B cell (primary cell): ENCODE measurements around the gene CIZ1. TPM values are rescaled to one million over a fixed set of nuclear protein-coding genes. Genes with fewer than 3 reads are reported as not detected.

Experiments used
- ATAC-seq: fragments of 200-7000 bp; cut with Tn5 transposase; one replicate; pipeline ENCODE4 v1.10.0; 2021; ENCODE audit warnings: low read depth, mild to moderate bottlenecking, moderate number of reproducible peaks, moderate library complexity
- CTCF ChIA-PET: fragments of 350-600 bp; sonication (Branson Sonifier 250); formaldehyde crosslinking; loops from one replicate; lab custom pipeline; 2021; ENCODE audit warnings: antibody characterized with exemption, inconsistent platforms; lab: Charles Lee
- POLR2A ChIA-PET: fragments of 350-600 bp; sonication (Branson Sonifier 250); formaldehyde crosslinking; loops from one replicate; lab custom pipeline; 2021; ENCODE audit warnings: antibody characterized with exemption; lab: Charles Lee
- DNase-seq: peaks from one replicate; pipeline ENCODE4 v3.0.0; 2013
- H2AFZ ChIP-seq: 2 replicates; pipeline ENCODE4 v1.6.1; 2012; ENCODE audit warnings: mild to moderate bottlenecking, low read depth, low read length; ENCODE audit not compliant: insufficient read depth, poor library complexity, severe bottlenecking
- H3K27ac ChIP-seq, 2 donors: 1 replicate in 1 of 2; 2 replicates in 1 of 2; pipeline ENCODE4 v1.5.1; 2012 to 2013; ENCODE audit warnings: low read length in 2 of 2, mild to moderate bottlenecking in 2 of 2, moderate library complexity in 1 of 2
- H3K27me3 ChIP-seq, 4 experiments: fragments of 200-600 bp in 1 of 4; sonication (generic) in 1 of 4; replicated peaks in 1 of 4; 1 replicate in 2 of 4; 2 replicates in 2 of 4; pipeline versions ENCODE4 v1.6.1 to v1.7.0; 2013 to 2016; ENCODE audit warnings: low read length in 3 of 4, mild to moderate bottlenecking in 2 of 4, mixed read lengths in 1 of 4, moderate library complexity in 1 of 4; ENCODE audit not compliant: insufficient read depth in 4 of 4, control insufficient read depth in 3 of 4; ENCODE audit errors: control extremely low read depth in 1 of 4
- H3K36me3 ChIP-seq, 2 experiments: replicated peaks in 1 of 2; 1 replicate in 1 of 2; 2 replicates in 1 of 2; pipeline versions ENCODE4 v1.6.1 to v1.7.1; 2013; ENCODE audit warnings: low read length in 1 of 2; ENCODE audit not compliant: insufficient read depth in 2 of 2, control insufficient read depth in 1 of 2; ENCODE audit errors: control extremely low read depth in 1 of 2, extremely low read depth in 1 of 2
- H3K4me1 ChIP-seq, 2 donors: fragments of 200-600 bp in 1 of 2; sonication (generic) in 1 of 2; 1 replicate in 1 of 2; 2 replicates in 1 of 2; pipeline versions ENCODE4 v1.5.1 to v1.6.1; 2013 to 2017; ENCODE audit warnings: low read length in 2 of 2; ENCODE audit not compliant: control insufficient read depth in 2 of 2, insufficient read depth in 2 of 2
- H3K4me2 ChIP-seq: replicated peaks from 2 replicates; pipeline ENCODE3; 2012; ENCODE audit warnings: mild to moderate bottlenecking, low read depth, low read length; ENCODE audit not compliant: poor library complexity, severe bottlenecking
- H3K4me3 ChIP-seq, 5 experiments: fragments of 200-600 bp in 1 of 5; sonication (generic) in 1 of 5; 1 replicate in 3 of 5; 2 replicates in 2 of 5; pipeline versions ENCODE4 v1.5.1 to v1.7.0; 2011 to 2016; ENCODE audit warnings: low read length in 4 of 5, mild to moderate bottlenecking in 4 of 5, low read depth in 2 of 5, control low read depth in 1 of 5, moderate library complexity in 1 of 5; ENCODE audit not compliant: insufficient read depth in 1 of 5; ENCODE audit errors: control extremely low read depth in 1 of 5, extremely low read depth in 1 of 5
- H3K79me2 ChIP-seq: fragments of 200-600 bp; sonication (generic); one replicate; pipeline ENCODE4 v1.6.0; 2016; ENCODE audit warnings: low read length; ENCODE audit not compliant: control insufficient read depth, insufficient read depth
- H3K9ac ChIP-seq: fragments of 200-600 bp; sonication (generic); 2 replicates; pipeline ENCODE4 v1.6.1; 2017; ENCODE audit warnings: mild to moderate bottlenecking, low read length, moderate library complexity
- H3K9me3 ChIP-seq, 3 donors: one replicate each; pipeline versions ENCODE4 v1.6.1 to v1.7.1; 2013; ENCODE audit warnings: low read length in 2 of 3; ENCODE audit not compliant: control insufficient read depth in 2 of 3, insufficient read depth in 1 of 3; ENCODE audit errors: control extremely low read depth in 1 of 3
- H4K20me1 ChIP-seq: 2 replicates; pipeline ENCODE4 v1.6.0; 2012; ENCODE audit warnings: mild to moderate bottlenecking, low read length; ENCODE audit not compliant: insufficient read depth, control insufficient read depth, poor library complexity, severe bottlenecking
- H3K27ac Mint-ChIP-seq: one replicate; pipeline ENCODE4 v1.8.0; 2021; ENCODE audit warnings: mixed read lengths
- H3K27me3 Mint-ChIP-seq: one replicate; pipeline ENCODE4 v1.8.0; 2021; ENCODE audit warnings: mixed read lengths
- H3K4me1 Mint-ChIP-seq: one replicate; pipeline ENCODE4 v1.8.0; 2021; ENCODE audit warnings: mixed read lengths
- H3K4me3 Mint-ChIP-seq: one replicate; pipeline ENCODE4 v1.8.0; 2021; ENCODE audit warnings: mixed read lengths
- H3K9me3 Mint-ChIP-seq: one replicate; pipeline ENCODE4 v1.8.0; 2022; ENCODE audit warnings: mixed read lengths; ENCODE audit not compliant: insufficient read depth
- EZH2 ChIP-seq: IDR thresholded peaks from 2 replicates; pipeline ENCODE4 v1.6.1; 2012; ENCODE audit warnings: borderline replicate concordance, low read depth, mild to moderate bottlenecking, moderate library complexity, low read length; ENCODE audit not compliant: insufficient read depth, poor library complexity, severe bottlenecking
- WGBS: methylation state at CpG from one replicate; pipeline ENCODE4 v1.1.5; 2013; ENCODE audit warnings: missing lambda C conversion rate; ENCODE audit not compliant: insufficient coverage; 5-methylcytosine and 5-hydroxymethylcytosine counted together
- intact Hi-C: fragments of 100-400 bp; cut with micrococcal nuclease; formaldehyde crosslinking; loops from one replicate; pipeline ENCODE4 v1.10.0; 2022
- polyA plus RNA-seq: library from polyadenylated mRNA; depleted of rRNA; stranded (reverse); fragments of >200 nt; gene quantifications from 2 replicates; pipeline ENCODE4 v1.2.3, GENCODE V29; 2012
- total RNA-seq, 2 donors: library from RNA; stranded (reverse); fragments of 120-200 nt in 1 of 2; gene quantifications; 1 replicate in 1 of 2; 2 replicates in 1 of 2; pipeline versions ENCODE4 v1.2.3 to v1.2.4, GENCODE V29; 2013 to 2022
- TF ChIP-seq, protein P1 (sequence below): fragments of 200-600 bp; IDR thresholded peaks from one replicate; pipeline ENCODE4 v1.8.0; 2022; ENCODE audit warnings: antibody characterized with exemption, mild to moderate bottlenecking

CIZ1 gene
- total and polyA plus RNA-seq, 2 donors (not counting 1 experiment from before 2014, with no cell fraction given): 79.9 to 160 TPM

DNA sequence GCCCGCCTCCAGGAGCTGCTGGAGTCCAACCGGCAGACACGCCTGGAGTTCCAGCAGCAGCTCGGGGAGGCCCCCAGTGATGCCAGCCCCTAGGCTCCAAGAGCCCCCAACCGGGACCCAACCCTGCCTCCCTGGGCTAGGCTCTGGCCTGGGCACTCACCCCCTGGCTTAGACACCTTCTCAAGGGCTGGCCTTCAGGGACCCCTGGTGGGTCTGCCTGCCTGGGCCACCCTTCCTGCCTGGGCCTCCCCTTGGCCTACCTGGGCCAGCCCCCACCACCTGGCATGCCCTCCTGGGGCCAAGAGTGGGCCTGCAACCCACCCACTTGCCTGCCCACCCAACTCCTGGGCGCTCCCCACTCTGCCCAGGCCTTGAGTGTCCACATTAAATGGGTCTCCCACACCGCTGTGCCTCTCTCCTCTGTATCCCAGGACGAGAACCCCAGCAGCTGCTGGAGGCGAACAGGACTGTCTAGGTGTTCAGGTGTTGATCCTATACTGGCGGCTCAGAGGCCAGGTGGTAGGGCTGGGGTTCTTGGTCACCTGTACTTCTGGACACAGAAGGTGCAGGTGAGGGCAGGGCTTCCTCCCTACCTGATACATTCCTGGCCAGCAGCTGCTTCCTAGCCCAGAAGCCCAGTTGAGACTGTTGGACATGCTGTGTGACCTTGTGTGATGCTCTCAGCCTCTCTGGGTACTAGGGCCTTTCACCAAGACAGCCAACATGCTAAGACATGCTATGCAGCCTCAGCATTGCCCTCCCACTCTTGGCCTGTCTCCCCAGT lies 27.7 kb downstream of the CIZ1 start:
- WGBS: over 99% methylated on average over 10 of the region's 10 CpGs
- Histone ChIP-seq H3K4me3 (no peak overlapping the region), H3K27ac (no peak overlapping the region), H3K4me1 (peaks cover 6 to 17% of the 10 kb centered on the region in 2 donors), H3K9me3 (no peaks in the 10 kb centered on the region), H3K4me2 (no peak overlapping the region), H3K9ac (no peak overlapping the region), H3K36me3 (peaks cover 4 to 34% of the 10 kb centered on the region in 2 experiments), H4K20me1 (no peaks in the 10 kb centered on the region), H3K27me3 (no peaks in the 10 kb centered on the region), H2AFZ (no peak overlapping the region), H3K79me2 (peaks cover 14% of the 10 kb centered on the region)
- POLR2A ChIA-PET: no interaction called here
- H3K27me3 Mint-ChIP-seq: no peaks in the 10 kb centered on the region
- TF ChIP-seq, protein P1, sequence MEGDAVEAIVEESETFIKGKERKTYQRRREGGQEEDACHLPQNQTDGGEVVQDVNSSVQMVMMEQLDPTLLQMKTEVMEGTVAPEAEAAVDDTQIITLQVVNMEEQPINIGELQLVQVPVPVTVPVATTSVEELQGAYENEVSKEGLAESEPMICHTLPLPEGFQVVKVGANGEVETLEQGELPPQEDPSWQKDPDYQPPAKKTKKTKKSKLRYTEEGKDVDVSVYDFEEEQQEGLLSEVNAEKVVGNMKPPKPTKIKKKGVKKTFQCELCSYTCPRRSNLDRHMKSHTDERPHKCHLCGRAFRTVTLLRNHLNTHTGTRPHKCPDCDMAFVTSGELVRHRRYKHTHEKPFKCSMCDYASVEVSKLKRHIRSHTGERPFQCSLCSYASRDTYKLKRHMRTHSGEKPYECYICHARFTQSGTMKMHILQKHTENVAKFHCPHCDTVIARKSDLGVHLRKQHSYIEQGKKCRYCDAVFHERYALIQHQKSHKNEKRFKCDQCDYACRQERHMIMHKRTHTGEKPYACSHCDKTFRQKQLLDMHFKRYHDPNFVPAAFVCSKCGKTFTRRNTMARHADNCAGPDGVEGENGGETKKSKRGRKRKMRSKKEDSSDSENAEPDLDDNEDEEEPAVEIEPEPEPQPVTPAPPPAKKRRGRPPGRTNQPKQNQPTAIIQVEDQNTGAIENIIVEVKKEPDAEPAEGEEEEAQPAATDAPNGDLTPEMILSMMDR: no peak
- TF ChIP-seq EZH2: no peak
- CTCF ChIA-PET: interaction anchor here (1.2 kb wide), 1 partner anchor 8 kb away, joined by 3 read pairs; no protein-coding TSS in a partner anchor
- no peak for DNase-seq
- no peak overlapping the region for H3K4me3 Mint-ChIP-seq
- peaks cover 12% of the 10 kb centered on the region for H3K4me1 Mint-ChIP-seq
- H3K27ac Mint-ChIP-seq: no peak overlapping the region
- ATAC-seq: no peak
- intact Hi-C loops: no loop called here
- no peaks in the 10 kb centered on the region for H3K9me3 Mint-ChIP-seq

DNA sequence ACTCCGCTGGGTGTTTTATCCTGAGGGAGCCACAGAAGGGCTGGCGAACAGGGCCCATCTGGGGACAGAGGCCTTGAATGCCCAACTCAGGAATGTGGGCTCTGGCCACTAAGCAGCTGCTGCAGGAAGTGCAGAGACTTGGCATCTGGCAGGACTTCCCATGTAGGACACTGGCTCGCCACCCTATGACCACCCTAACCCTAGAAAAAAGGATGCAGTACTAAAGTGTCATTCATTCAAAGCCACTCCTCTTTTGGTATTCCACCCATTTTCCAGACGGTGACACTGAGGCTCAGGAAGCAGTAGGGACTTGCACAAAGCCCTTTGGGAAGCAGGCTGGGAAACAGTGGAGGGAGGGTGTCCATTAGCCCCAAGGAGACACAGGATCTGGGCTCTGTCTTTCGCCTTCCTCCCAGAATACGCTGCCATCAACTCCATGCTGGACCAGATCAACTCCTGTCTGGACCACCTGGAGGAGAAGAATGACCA lies 28.3 kb downstream of the CIZ1 start:
- no peak overlapping the region for H3K4me3 ChIP-seq
- no peak overlapping the region for H3K9ac ChIP-seq
- ChIA-PET POLR2A (no interaction called here), CTCF (interaction anchor here (1.2 kb wide), 1 partner anchor 9 kb away, joined by 3 read pairs; no protein-coding TSS in a partner anchor)
- Mint-ChIP-seq H3K27ac (no peak overlapping the region), H3K4me1 (peaks cover 12% of the 10 kb centered on the region), H3K27me3 (no peaks in the 10 kb centered on the region), H3K4me3 (no peak overlapping the region), H3K9me3 (no peaks in the 10 kb centered on the region)
- peaks cover 4 to 30% of the 10 kb centered on the region in 2 experiments for H3K36me3 ChIP-seq
- DNase-seq (no peak), ATAC-seq (no peak)
- no peaks in the 10 kb centered on the region for H3K27me3 ChIP-seq
- peaks cover 14% of the 10 kb centered on the region for H3K79me2 ChIP-seq
- no peak for TF ChIP-seq EZH2
- TF ChIP-seq, protein P1: no peak
- no peak overlapping the region for H2AFZ ChIP-seq
- intact Hi-C loops: no loop called here
- peaks cover 6 to 17% of the 10 kb centered on the region in 2 donors for H3K4me1 ChIP-seq
- H3K4me2 ChIP-seq: no peak overlapping the region
- no peak overlapping the region for H3K27ac ChIP-seq
- no peaks in the 10 kb centered on the region for H4K20me1 ChIP-seq
- no peaks in the 10 kb centered on the region for H3K9me3 ChIP-seq
- 94% methylated on average over 6 of the region's 6 CpGs for WGBS
